ENCODE measurements around the gene COX10.

Gene COX10

DNA sequence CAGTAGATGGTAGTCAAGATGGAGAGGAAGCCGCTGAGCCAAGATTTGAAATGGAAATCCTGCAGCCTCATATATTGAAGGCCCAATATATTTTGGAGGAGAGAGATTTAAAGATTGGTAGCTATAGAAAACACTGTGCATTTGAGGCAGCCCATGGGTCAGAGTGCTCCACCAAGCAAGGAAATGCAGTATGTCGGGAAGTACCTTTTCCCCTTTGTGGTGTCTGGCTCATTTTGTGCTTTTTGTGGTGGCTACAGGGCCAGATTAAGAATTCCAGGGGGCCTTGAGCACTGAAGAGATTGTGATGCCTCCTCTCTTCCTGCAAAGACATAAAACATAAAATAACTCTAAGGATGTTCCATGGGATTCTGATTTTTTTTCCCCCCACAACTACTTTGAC lies 127.8 kb downstream of the COX10 start:
- TF ChIP-seq, protein P1, sequence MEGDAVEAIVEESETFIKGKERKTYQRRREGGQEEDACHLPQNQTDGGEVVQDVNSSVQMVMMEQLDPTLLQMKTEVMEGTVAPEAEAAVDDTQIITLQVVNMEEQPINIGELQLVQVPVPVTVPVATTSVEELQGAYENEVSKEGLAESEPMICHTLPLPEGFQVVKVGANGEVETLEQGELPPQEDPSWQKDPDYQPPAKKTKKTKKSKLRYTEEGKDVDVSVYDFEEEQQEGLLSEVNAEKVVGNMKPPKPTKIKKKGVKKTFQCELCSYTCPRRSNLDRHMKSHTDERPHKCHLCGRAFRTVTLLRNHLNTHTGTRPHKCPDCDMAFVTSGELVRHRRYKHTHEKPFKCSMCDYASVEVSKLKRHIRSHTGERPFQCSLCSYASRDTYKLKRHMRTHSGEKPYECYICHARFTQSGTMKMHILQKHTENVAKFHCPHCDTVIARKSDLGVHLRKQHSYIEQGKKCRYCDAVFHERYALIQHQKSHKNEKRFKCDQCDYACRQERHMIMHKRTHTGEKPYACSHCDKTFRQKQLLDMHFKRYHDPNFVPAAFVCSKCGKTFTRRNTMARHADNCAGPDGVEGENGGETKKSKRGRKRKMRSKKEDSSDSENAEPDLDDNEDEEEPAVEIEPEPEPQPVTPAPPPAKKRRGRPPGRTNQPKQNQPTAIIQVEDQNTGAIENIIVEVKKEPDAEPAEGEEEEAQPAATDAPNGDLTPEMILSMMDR (IDR thresholded peaks at IDR 0.05; ENCODE audit: extremely low read depth, missing control alignments) = no peak
- DNase-seq (ENCODE audit: low spot score) = peak; percentile 2

DNA sequence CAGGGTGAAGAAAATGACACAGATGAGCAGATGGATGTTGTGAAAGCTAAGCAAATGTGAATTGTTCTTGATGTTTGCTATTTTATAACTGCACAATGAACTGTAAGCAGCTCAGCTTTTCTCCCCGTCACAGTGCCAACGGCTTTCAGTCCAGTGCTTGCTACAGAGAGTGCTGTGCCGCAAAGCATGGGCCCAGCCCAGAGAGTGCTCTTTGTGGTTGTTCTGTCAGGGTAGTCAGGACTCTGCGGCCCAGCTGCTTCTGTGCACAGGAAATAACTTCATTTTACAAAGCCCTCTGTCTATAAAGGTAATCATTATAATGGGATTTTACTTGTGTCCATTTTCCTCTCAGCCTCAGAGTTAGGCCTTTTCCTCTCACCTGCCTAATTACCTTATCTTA lies 128.3 kb downstream of the COX10 start:
- TF ChIP-seq, protein P1 (IDR thresholded peaks at IDR 0.05; ENCODE audit: extremely low read depth, missing control alignments) = no peak
- no peak for DNase-seq (ENCODE audit: low spot score)

DNA sequence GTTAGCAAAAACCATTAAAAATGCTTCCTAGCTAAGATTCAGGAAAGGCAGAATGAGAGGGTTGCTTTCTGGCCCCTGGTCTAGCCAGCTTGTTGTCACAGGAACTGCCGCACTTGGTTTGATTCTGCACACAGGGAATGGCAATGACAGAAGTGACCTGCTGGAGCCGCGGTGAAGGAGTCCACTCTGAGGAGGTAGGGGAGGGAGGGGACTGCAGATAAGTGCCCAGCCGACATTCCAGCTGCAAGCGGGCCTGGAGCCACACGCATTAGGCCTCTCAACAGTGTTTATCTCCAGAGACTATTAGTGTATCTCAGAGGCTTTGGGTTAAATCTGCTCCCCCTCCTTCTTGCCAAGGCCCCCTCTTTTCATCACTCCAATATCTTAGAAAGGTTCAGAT lies 128.7 kb downstream of the COX10 start:
- peak; percentile 1 for DNase-seq (ENCODE audit: low spot score)
- TF ChIP-seq, protein P1 (IDR thresholded peaks at IDR 0.05; ENCODE audit: extremely low read depth, missing control alignments) = no peak

DNA sequence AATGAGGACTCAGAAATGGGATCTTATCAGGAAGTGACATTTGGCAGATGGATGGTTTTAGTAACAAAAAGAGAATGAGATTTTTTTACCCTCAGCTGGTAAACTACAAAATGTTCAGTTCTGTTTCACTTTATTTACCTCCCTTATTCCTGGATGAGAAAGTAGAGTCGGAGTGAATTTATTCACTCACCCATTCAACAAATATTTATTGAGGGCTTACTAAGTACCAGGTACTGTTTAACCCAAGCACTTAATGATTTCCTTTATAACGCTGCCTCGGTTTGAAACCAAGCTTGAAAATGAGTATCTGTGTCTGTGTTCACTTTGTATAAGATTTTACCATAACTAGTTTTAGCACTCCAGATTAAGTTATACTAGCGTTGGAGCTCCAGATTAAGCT lies 129.3 kb downstream of the COX10 start:
- no peak for DNase-seq (ENCODE audit: low spot score)
- TF ChIP-seq, protein P1 (IDR thresholded peaks at IDR 0.05; ENCODE audit: extremely low read depth, missing control alignments) = no peak

DNA sequence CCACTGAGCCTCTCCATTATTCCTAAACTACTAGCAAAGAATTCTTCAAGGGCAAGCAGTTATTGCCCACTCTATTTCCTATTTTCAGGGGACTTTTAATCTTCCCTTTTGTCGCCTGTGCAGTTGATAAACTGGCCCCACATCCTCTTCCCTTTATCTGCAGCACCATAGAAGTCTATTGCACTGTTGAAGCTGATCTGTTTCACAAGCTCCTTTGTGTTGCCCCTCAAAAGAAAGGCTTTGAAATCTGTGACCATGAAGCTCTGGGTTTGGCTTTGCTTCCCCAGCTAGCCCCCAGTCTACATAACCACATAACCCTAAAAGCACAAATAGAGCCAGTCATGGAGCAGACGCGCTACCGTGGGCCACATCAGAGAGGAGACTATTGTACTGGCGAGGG lies 130.3 kb downstream of the COX10 start:
- no peak for DNase-seq (ENCODE audit: low spot score)
- TF ChIP-seq, protein P1 (IDR thresholded peaks at IDR 0.05; ENCODE audit: extremely low read depth, missing control alignments) = no peak

DNA sequence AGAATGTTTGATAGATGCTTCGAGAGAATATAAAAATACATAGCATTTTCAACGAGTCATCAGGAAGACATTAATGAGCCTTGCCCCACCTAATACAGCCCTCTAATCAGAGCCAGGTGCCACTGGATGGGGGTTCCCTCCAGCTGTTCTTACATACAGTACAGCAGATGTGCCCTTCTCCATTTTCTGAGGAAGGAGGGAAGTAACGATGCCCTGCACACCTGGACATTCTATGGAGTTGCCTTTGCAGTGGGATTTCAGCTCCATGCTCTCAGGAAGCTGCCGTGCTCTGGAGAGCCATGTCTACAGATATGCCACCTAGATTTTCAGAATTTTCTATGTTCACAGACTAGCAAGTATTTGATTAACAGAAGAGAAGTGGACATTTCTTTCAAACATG lies 131.1 kb downstream of the COX10 start:
- DNase-seq (ENCODE audit: low spot score) = no peak
- TF ChIP-seq, protein P1 (IDR thresholded peaks at IDR 0.05; ENCODE audit: extremely low read depth, missing control alignments) = no peak

DNA sequence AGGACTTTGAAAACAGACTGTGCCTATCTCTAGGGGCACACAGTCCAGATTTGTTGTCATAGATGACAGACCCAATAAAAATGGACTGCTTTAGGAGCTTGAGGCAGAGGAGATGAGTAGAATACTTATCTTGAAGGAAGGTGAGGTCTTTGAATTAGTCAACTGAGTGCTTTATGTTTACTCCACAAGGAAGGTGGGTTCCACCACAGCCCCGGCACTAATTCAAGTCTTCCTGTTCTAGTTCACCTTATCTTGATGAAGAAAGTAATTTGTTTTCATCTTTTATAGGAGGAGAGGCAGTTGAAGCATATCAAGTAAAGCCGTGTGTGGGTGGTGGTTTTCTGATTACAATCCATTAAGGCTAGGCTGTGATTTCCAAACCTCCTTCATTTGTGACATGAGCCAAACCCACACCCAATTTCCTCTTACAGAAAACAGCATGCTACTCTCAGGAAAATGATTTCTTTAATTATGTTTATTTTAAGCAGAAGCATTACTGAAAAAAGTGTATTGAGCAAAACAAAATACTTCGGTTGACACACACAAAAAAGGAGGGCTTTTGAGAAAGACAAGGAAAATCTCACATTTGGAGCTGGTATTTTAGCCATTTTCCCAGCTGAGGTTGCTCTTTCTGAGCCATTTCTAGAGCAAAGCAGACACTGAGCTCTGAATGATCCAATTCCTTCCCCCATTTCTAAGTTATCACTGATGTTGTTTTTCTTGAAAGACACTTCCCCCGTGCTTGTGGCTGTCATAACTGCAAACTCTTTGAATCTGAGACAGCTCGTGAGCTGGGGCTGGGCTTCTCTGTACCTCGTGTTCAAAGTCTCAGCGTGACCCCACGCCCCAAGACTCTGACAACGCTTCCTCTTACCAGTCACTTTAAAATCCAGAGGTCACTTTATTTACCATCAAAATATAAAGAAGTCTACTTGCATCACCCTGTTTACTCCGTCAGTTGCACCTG lies 132.0 kb downstream of the COX10 start:
- TF ChIP-seq, protein P1 (IDR thresholded peaks at IDR 0.05; ENCODE audit: extremely low read depth, missing control alignments) = no peak
- DNase-seq (ENCODE audit: low spot score) = no peak

Measured in GM20000 (cell line).